ENCODE results near the gene FGF9.

- no peak for TF ChIP-seq TAF1 (IDR thresholded peaks at IDR 0.05; ENCODE audit: low read depth, low read length)
- no peak for TF ChIP-seq POLR2A (IDR thresholded peaks at IDR 0.05; ENCODE audit: low read depth, low read length)
- no peak for TF ChIP-seq POLR2AphosphoS5 (IDR thresholded peaks at IDR 0.05; ENCODE audit: low read depth, low read length)
- no peak for TF ChIP-seq SPI1 (IDR thresholded peaks at IDR 0.05; ENCODE audit: low read depth, low read length)
These were observed 78.5 kb downstream of the FGF9 start for GRCh38 chr13:21749410-21749809.
